WTC11 (cell line): ENCODE results near the gene IL2RA. TPM values are rescaled to one million over a fixed set of nuclear protein-coding genes. Genes with fewer than 3 reads are reported as not detected.

Source experiments
- ATAC-seq: fragments of 200-7000 bp; cut with Tn5 transposase; 2 replicates; pipeline ENCODE4 v1.10.0; 2021; ENCODE audit warnings: mild to moderate bottlenecking, moderate library complexity
- CTCF ChIA-PET: fragments of 300-600 bp; sonication (Branson Sonifier 250); formaldehyde crosslinking; loops from one replicate; lab custom pipeline; 2021; ENCODE audit warnings: antibody characterized with exemption; lab: Charles Lee
- POLR2A ChIA-PET: fragments of 350-600 bp; sonication (Branson Sonifier 250); formaldehyde crosslinking; loops from one replicate; lab custom pipeline; 2021; ENCODE audit warnings: antibody characterized with exemption; lab: Charles Lee
- DNase-seq: peaks from one replicate; pipeline ENCODE4 v3.0.0; 2021; ENCODE audit warnings: low spot score
- H3K27ac Mint-ChIP-seq: 2 replicates; pipeline ENCODE4 v1.8.0; 2021; ENCODE audit warnings: mixed read lengths
- H3K27me3 Mint-ChIP-seq: 2 replicates; pipeline ENCODE4 v1.8.0; 2021; ENCODE audit warnings: low read depth, mild to moderate bottlenecking, moderate library complexity, mixed read lengths
- H3K36me3 Mint-ChIP-seq: 2 replicates; pipeline ENCODE4 v1.8.0; 2021; ENCODE audit warnings: mixed read lengths
- H3K4me1 Mint-ChIP-seq: 2 replicates; pipeline ENCODE4 v1.8.0; 2022; ENCODE audit warnings: mixed read lengths
- H3K4me3 Mint-ChIP-seq: 2 replicates; pipeline ENCODE4 v1.8.0; 2021; ENCODE audit warnings: mild to moderate bottlenecking, moderate library complexity, mixed read lengths
- H3K9me3 Mint-ChIP-seq: 2 replicates; pipeline ENCODE4 v1.8.0; 2021; ENCODE audit warnings: mixed read lengths
- ATF1 ChIP-seq: sonication (generic); formaldehyde crosslinking; IDR thresholded peaks from 2 replicates; pipeline ENCODE4 v1.8.1; 2023; ENCODE audit warnings: mild to moderate bottlenecking, moderate library complexity, missing genetic modification reagents
- CREB1 ChIP-seq: sonication (generic); formaldehyde crosslinking; IDR thresholded peaks from 2 replicates; pipeline ENCODE4 v1.8.0; 2023; ENCODE audit warnings: mild to moderate bottlenecking, missing genetic modification reagents
- E2F5 ChIP-seq: sonication (generic); formaldehyde crosslinking; IDR thresholded peaks from 2 replicates; pipeline ENCODE4 v1.8.1; 2022; ENCODE audit warnings: mild to moderate bottlenecking, moderate library complexity, missing genetic modification reagents
- ESRRA ChIP-seq: sonication (generic); formaldehyde crosslinking; IDR thresholded peaks from 2 replicates; pipeline ENCODE4 v1.8.1; 2022; ENCODE audit warnings: mild to moderate bottlenecking, missing genetic modification reagents, borderline replicate concordance
- ETV6 ChIP-seq: sonication (generic); formaldehyde crosslinking; IDR thresholded peaks from 2 replicates; pipeline ENCODE4 v1.8.1; 2022; ENCODE audit warnings: mild to moderate bottlenecking, missing genetic modification reagents
- FOXP4 ChIP-seq: sonication (generic); formaldehyde crosslinking; IDR thresholded peaks from 2 replicates; pipeline ENCODE4 v1.8.0; 2022; ENCODE audit warnings: mild to moderate bottlenecking, missing genetic modification reagents
- JUN ChIP-seq: sonication (generic); formaldehyde crosslinking; IDR thresholded peaks from 2 replicates; pipeline ENCODE4 v1.8.0; 2023; ENCODE audit warnings: mild to moderate bottlenecking, missing genetic modification reagents
- NFYB ChIP-seq: sonication (generic); formaldehyde crosslinking; conservative IDR thresholded peaks from 2 replicates; pipeline ENCODE4 v1.8.0; 2022; ENCODE audit warnings: low read depth, missing genetic modification reagents
- NR1H2 ChIP-seq: sonication (generic); formaldehyde crosslinking; IDR thresholded peaks from 2 replicates; pipeline ENCODE4 v1.9.0; 2021; ENCODE audit warnings: mild to moderate bottlenecking, moderate library complexity, missing genetic modification reagents
- NR2C2 ChIP-seq: sonication (generic); formaldehyde crosslinking; IDR thresholded peaks from 2 replicates; pipeline ENCODE4 v1.8.0; 2022; ENCODE audit warnings: mild to moderate bottlenecking, missing genetic modification reagents
- PRRX2 ChIP-seq: fragments of 250-450 bp; sonication (Bioruptor Pico); IDR thresholded peaks from 2 replicates; pipeline ENCODE4 v1.8.0; 2021; ENCODE audit warnings: mild to moderate bottlenecking
- TCF7 ChIP-seq: sonication (generic); formaldehyde crosslinking; IDR thresholded peaks from 2 replicates; pipeline ENCODE4 v1.8.0; 2022; ENCODE audit warnings: mild to moderate bottlenecking, low read depth, missing genetic modification reagents, moderate library complexity
- TEAD1 ChIP-seq: sonication (generic); formaldehyde crosslinking; IDR thresholded peaks from 2 replicates; pipeline ENCODE4 v1.8.0; 2022; ENCODE audit warnings: mild to moderate bottlenecking, missing genetic modification reagents
- TEAD4 ChIP-seq: sonication (generic); formaldehyde crosslinking; IDR thresholded peaks from 2 replicates; pipeline ENCODE4 v1.8.0; 2022; ENCODE audit warnings: mild to moderate bottlenecking, missing genetic modification reagents
- USF2 ChIP-seq: sonication (generic); formaldehyde crosslinking; IDR thresholded peaks from 2 replicates; pipeline ENCODE4 v1.8.1; 2023; ENCODE audit warnings: mild to moderate bottlenecking, missing genetic modification reagents, moderate library complexity
- ZMAT4 ChIP-seq: fragments of 250-450 bp; sonication (Bioruptor Pico); IDR thresholded peaks from 2 replicates; pipeline ENCODE4 v1.9.0; 2021; ENCODE audit warnings: mild to moderate bottlenecking
- ZNF263 ChIP-seq: sonication (generic); formaldehyde crosslinking; IDR thresholded peaks from 2 replicates; pipeline ENCODE4 v1.8.1; 2022; ENCODE audit warnings: low read depth, mild to moderate bottlenecking, moderate library complexity, missing genetic modification reagents
- ZNF416 ChIP-seq: fragments of 250-450 bp; sonication (Bioruptor Pico); IDR thresholded peaks from 2 replicates; pipeline ENCODE4 v1.9.0; 2021; ENCODE audit warnings: mild to moderate bottlenecking, inconsistent platforms
- ZNF423 ChIP-seq: fragments of 250-450 bp; sonication (Bioruptor Pico); IDR thresholded peaks from 2 replicates; pipeline ENCODE4 v2.1.2; 2022; ENCODE audit warnings: mild to moderate bottlenecking, moderate library complexity
- total RNA-seq: library from RNA; stranded (reverse); gene quantifications from 3 replicates; pipeline ENCODE4 v1.2.3, GENCODE V29; 2021
- TF ChIP-seq, protein P1 (sequence below): fragments of 250-450 bp; sonication (Bioruptor Pico); IDR thresholded peaks from 2 replicates; pipeline ENCODE4 v1.8.0; 2021; ENCODE audit warnings: mild to moderate bottlenecking
- TF ChIP-seq, protein P2 (sequence below): sonication (generic); formaldehyde crosslinking; IDR thresholded peaks from 2 replicates; pipeline ENCODE4 v1.8.1; 2022; ENCODE audit warnings: missing genetic modification reagents, borderline replicate concordance
- TF ChIP-seq, protein P3 (sequence below): sonication (generic); formaldehyde crosslinking; IDR thresholded peaks from 2 replicates; pipeline ENCODE4 v1.8.1; 2023; ENCODE audit warnings: mild to moderate bottlenecking, missing genetic modification reagents
- TF ChIP-seq, protein P4 (sequence below): fragments of 250-450 bp; sonication (Bioruptor Pico); IDR thresholded peaks from 2 replicates; pipeline ENCODE4 v1.9.0; 2021; ENCODE audit warnings: moderate library complexity, mild to moderate bottlenecking, inconsistent platforms, borderline replicate concordance

IL2RA gene
- total RNA-seq, 1 experiment from 2014 or later, result 0.31 TPM

DNA sequence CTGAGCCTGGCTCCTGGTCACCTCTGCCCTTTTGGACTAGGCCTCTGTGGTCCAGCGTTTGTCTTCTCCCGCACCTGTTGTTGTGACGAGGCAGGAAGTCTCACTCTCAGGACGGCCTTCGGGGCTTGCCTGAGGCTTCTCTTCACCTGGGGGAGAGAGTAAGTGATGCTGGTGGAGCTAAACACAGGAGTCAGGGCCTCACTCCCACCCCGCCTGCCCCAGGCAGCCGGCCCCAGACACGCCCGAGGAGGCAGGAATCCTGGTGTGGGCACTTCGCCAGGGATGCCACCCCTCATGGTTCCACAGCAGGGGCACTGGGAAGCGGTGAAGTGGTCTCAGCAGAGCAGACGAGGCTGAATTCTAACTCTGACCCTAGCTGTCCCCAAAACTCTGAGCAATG lies 42.4 kb downstream of the IL2RA start (continued):
- TF ChIP-seq, protein P1, sequence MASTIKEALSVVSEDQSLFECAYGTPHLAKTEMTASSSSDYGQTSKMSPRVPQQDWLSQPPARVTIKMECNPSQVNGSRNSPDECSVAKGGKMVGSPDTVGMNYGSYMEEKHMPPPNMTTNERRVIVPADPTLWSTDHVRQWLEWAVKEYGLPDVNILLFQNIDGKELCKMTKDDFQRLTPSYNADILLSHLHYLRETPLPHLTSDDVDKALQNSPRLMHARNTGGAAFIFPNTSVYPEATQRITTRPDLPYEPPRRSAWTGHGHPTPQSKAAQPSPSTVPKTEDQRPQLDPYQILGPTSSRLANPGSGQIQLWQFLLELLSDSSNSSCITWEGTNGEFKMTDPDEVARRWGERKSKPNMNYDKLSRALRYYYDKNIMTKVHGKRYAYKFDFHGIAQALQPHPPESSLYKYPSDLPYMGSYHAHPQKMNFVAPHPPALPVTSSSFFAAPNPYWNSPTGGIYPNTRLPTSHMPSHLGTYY (CRISPR knock-in tag), result no peak
- TF ChIP-seq, protein P2, sequence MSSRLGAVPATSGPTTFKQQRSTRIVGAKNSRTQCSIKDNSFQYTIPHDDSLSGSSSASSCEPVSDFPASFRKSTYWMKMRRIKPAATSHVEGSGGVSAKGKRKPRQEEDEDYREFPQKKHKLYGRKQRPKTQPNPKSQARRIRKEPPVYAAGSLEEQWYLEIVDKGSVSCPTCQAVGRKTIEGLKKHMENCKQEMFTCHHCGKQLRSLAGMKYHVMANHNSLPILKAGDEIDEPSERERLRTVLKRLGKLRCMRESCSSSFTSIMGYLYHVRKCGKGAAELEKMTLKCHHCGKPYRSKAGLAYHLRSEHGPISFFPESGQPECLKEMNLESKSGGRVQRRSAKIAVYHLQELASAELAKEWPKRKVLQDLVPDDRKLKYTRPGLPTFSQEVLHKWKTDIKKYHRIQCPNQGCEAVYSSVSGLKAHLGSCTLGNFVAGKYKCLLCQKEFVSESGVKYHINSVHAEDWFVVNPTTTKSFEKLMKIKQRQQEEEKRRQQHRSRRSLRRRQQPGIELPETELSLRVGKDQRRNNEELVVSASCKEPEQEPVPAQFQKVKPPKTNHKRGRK (CRISPR knock-in tag), result no peak
- TF ChIP-seq NR2C2 (CRISPR knock-in tag) (no peak), JUN (CRISPR knock-in tag) (no peak), PRRX2 (CRISPR knock-in tag) (no peak), ZMAT4 (CRISPR knock-in tag) (no peak), ATF1 (CRISPR knock-in tag) (no peak)
- TF ChIP-seq, protein P3, sequence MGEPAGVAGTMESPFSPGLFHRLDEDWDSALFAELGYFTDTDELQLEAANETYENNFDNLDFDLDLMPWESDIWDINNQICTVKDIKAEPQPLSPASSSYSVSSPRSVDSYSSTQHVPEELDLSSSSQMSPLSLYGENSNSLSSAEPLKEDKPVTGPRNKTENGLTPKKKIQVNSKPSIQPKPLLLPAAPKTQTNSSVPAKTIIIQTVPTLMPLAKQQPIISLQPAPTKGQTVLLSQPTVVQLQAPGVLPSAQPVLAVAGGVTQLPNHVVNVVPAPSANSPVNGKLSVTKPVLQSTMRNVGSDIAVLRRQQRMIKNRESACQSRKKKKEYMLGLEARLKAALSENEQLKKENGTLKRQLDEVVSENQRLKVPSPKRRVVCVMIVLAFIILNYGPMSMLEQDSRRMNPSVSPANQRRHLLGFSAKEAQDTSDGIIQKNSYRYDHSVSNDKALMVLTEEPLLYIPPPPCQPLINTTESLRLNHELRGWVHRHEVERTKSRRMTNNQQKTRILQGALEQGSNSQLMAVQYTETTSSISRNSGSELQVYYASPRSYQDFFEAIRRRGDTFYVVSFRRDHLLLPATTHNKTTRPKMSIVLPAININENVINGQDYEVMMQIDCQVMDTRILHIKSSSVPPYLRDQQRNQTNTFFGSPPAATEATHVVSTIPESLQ (CRISPR knock-in tag), result no peak

DNA sequence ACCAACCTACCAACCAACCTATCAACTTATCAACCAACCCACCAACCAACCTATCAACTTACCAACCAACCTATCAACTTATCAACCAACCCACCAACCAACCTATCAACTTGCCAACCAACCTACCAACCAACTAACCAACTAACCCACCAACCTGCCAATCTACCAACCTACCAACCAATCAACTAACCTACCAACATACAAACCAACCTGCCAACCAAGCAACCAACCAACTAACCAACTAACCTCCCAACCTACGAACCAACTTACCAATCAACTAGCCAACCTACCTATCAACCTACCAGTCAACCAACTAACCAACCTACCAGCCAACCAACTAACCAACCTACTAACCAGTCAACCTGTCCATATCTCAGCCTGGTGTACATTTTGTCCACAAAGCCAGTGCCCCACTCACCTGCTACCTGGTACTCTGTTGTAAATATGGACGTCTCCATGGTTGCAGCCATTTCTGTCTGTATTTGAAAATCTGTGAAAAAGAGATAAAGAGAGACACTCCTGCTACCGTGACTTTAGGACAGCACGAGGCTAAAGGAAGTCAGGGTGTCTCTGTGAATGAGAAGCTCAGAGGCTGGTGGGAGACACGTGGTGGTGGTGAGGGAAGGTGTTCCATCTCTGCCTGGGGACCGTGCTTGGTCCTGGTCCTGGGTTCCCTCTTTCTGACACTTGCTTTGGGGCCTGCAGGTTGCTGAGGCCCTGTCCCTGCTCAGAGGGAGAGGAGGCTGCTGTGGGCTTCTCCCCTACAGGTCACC lies 43.0 kb downstream of the IL2RA start:
- DNase-seq (no peak), ATAC-seq (no peak)
- H3K27me3 Mint-ChIP-seq, result no peaks in the 10 kb centered on the region; the same call in 1 of the 2 replicates
- H3K4me1 Mint-ChIP-seq, result no peaks in the 10 kb centered on the region
- ChIA-PET CTCF (no interaction called here), POLR2A (no interaction called here)
- no peaks in the 10 kb centered on the region for H3K36me3 Mint-ChIP-seq
- H3K9me3 Mint-ChIP-seq, result peaks cover 8% of the 10 kb centered on the region
- H3K4me3 Mint-ChIP-seq, result no peak overlapping the region
- TF ChIP-seq ETV6 (no peak), TCF7 (CRISPR knock-in tag) (no peak), ZNF423 (CRISPR knock-in tag) (no peak), ZNF416 (CRISPR knock-in tag) (no peak), USF2 (CRISPR knock-in tag) (no peak), NR2C2 (CRISPR knock-in tag) (no peak), FOXP4 (CRISPR knock-in tag) (no peak), ESRRA (CRISPR knock-in tag) (no peak), PRRX2 (CRISPR knock-in tag) (no peak), ZNF263 (CRISPR knock-in tag) (no peak), NFYB (CRISPR knock-in tag) (no peak), NR1H2 (CRISPR knock-in tag) (no peak), TEAD1 (CRISPR knock-in tag) (no peak), ATF1 (CRISPR knock-in tag) (no peak), CREB1 (CRISPR knock-in tag) (no peak), TEAD4 (CRISPR knock-in tag) (no peak), E2F5 (CRISPR knock-in tag) (no peak)
- TF ChIP-seq, protein P2 (CRISPR knock-in tag), result no peak
- TF ChIP-seq, protein P4, sequence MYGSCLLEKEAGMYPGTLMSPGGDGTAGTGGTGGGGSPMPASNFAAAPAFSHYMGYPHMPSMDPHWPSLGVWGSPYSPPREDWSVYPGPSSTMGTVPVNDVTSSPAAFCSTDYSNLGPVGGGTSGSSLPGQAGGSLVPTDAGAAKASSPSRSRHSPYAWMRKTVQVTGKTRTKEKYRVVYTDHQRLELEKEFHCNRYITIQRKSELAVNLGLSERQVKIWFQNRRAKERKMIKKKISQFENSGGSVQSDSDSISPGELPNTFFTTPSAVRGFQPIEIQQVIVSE (CRISPR knock-in tag), result no peak
- no peak overlapping the region for H3K27ac Mint-ChIP-seq
